IPS-15b (cell line): ENCODE measurements around the gene JPH2.

ENCODE experiments used
- H3K27me3 ChIP-seq: one replicate; pipeline ENCODE4 v1.6.1; 2013; ENCODE audit warnings: low read length; ENCODE audit not compliant: control insufficient read depth, insufficient read depth
- H3K36me3 ChIP-seq: one replicate; pipeline ENCODE4 v1.6.1; 2013; ENCODE audit warnings: low read length; ENCODE audit not compliant: control insufficient read depth, insufficient read depth
- H3K4me1 ChIP-seq: one replicate; pipeline ENCODE4 v1.6.1; 2013; ENCODE audit warnings: mild to moderate bottlenecking, low read length; ENCODE audit not compliant: control insufficient read depth, insufficient read depth
- H3K4me3 ChIP-seq: one replicate; pipeline ENCODE4 v1.5.1; 2013; ENCODE audit warnings: low read depth, low read length
- H3K9ac ChIP-seq: one replicate; pipeline ENCODE4 v1.6.1; 2013; ENCODE audit warnings: low read depth, mild to moderate bottlenecking, low read length
- H3K9me3 ChIP-seq: one replicate; pipeline ENCODE4 v1.6.1; 2013; ENCODE audit warnings: mild to moderate bottlenecking, low read length; ENCODE audit not compliant: control insufficient read depth, insufficient read depth

Gene JPH2

DNA sequence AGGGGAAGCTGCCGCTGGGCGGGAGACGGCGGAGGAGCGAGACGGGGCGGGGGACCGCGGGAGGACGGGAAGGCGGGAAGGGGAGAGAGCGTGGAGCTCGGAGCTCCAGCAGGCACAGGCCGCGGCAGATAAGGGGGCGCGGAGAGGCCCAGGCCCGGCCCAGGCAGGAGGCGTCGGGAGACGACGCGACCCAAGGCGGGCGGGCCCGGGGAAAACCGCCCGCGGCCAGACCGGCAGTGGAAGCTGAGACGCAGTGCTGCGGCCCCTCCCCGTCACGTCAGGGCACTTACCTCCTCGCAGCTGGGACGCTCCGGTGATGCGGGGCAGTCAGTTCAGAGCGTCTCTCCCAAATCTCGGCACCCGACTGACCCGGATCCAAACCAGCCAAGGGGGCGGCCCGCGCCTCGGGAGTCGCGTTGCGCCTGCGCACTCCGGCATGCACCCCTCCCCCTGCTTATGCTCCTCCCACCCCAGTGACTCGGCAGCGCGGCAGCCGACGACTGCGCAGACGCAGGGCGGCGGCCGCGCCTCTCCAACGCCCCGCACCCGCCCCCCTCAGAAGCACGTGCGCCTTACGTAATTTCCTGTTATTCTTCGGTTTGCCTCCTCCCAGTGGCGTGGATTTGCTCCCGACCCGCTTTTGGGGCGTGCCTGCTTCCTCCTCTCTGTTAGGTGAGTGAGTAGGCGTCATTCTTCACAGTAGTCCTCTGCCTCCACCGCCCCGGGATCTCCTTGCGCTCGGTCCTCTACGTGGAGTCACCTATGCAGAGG, 23.6 kb upstream of the JPH2 start, which contains the start of gene OSER1:
Gene OSER1, minus strand, starts transcription at position 366 of the 771 bp plus-strand sequence. CDS start 3,814 bp downstream, outside the sequence.
- no peaks in the 10 kb centered on the region for H3K27me3 ChIP-seq
- H3K9ac ChIP-seq: peak within 1 kb of the TSS; percentile 95
- H3K4me1 ChIP-seq: peaks cover 11% of the 10 kb centered on the region

GRCh38 chr20:44209686-44210405, 22.9 kb upstream of the JPH2 start:
- H3K9ac ChIP-seq: peak overlapping the region; percentile 95
- peaks cover 4% of the 10 kb centered on the region for H3K36me3 ChIP-seq
- peaks cover 11% of the 10 kb centered on the region for H3K4me1 ChIP-seq
- no peaks in the 10 kb centered on the region for H3K9me3 ChIP-seq
- peak overlapping the region; percentile 94 for H3K4me3 ChIP-seq
- H3K27me3 ChIP-seq: no peaks in the 10 kb centered on the region

More for the DNA sequence above, 23.6 kb upstream of the JPH2 start, which contains the start of gene OSER1:
- Histone ChIP-seq H3K9me3 (no peaks in the 10 kb centered on the region), H3K36me3 (peaks cover 4% of the 10 kb centered on the region), H3K4me3 (peak within 1 kb of the TSS; percentile 94)

DNA sequence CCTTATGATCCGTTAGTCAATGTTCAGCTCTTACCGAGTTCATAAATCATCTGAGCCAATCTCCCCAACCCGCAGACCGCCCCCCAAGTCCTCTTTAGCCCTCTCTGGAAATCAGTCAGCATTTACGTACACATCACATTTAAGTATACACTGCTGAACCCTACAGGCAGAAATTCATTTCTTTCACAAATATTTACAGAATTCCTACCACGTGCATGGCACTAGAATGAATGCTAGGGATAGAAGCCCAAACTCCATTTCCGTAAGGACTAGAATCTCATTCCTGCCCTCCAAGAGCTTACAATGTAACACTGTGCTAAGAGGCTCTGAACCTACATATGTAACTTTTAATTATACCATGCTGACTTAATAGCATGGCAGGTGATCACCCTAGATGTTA, 21.8 kb upstream of the JPH2 start:
- Histone ChIP-seq H3K9me3 (no peaks in the 10 kb centered on the region), H3K36me3 (peaks cover 4% of the 10 kb centered on the region), H3K4me3 (peak overlapping the region; percentile 94), H3K27me3 (no peaks in the 10 kb centered on the region), H3K4me1 (peaks cover 11% of the 10 kb centered on the region), H3K9ac (no peak overlapping the region)

DNA sequence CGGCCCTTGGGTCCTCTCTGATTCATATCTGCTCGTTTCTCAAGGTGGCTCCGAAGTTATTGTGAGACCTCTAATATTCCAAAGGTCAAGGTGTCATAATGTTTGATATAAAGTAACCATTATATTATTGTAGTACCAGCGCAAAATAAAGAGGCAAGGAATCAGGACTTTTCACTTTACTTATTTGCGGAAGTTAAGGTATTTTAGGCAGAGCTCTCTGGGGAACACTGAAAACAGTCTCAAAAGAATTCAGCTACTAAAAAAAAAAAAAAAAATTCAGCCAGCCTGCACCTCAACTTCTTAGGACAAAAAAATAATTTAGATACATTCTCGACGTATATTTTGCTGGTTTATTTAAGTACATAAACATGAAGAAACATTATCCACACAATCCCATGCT, 21.2 kb upstream of the JPH2 start:
- no peak overlapping the region for H3K9ac ChIP-seq
- H3K27me3 ChIP-seq: no peaks in the 10 kb centered on the region
- peaks cover 4% of the 10 kb centered on the region for H3K36me3 ChIP-seq
- no peaks in the 10 kb centered on the region for H3K9me3 ChIP-seq
- H3K4me1 ChIP-seq: peaks cover 11% of the 10 kb centered on the region
- H3K4me3 ChIP-seq: peak overlapping the region; percentile 94

DNA sequence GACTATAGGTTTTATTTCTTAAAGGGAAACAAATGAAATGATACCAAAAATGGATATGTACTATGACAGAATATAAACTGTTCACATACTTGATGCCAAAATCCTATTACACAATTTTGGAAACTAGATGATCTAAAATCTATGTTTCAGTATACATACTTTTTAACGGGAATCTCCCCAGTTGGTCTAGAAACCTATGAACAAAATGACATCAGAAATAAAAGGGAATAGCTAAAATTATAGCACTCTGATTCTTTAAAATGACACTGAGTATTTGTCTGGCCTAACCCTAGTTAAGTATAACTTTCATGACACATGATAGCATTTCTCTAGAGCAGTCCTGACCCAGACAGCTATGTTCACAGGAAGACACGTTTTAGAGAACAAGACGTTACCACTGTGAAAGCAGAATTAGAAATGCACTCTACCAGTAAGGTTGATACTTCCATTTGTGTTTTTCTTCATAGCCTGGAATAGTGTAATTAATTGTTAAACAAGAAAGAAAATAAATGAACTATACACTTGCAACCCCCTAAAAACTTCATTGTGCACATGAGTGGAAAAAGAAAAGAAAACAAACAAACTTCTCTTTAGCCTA, 20.2 kb upstream of the JPH2 start:
- H3K4me1 ChIP-seq: peaks cover 11% of the 10 kb centered on the region
- no peaks in the 10 kb centered on the region for H3K9me3 ChIP-seq
- H3K27me3 ChIP-seq: no peaks in the 10 kb centered on the region
- peaks cover 6% of the 10 kb centered on the region for H3K36me3 ChIP-seq
- no peak overlapping the region for H3K4me3 ChIP-seq
- no peak overlapping the region for H3K9ac ChIP-seq

DNA sequence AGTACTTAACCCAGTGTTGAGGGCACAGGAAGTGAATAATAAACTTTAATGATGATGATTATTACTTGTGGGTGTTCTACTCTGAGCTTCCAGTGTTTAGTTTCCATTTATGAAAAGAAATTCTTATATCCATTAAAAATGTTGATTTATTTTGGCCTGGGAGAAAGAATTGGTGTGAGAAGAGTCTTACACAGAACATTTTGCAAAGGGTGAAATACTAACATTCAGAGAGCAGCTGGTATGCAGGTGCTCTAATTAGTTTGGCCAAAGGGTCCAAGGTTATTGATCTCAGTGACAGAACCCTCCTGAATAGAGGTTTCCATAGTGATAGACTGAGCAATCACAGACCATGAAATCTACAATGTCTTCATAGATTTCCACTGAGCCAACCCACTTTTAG, 19.1 kb upstream of the JPH2 start:
- Histone ChIP-seq H3K4me1 (peaks cover 9% of the 10 kb centered on the region), H3K9me3 (no peaks in the 10 kb centered on the region), H3K9ac (no peak overlapping the region), H3K27me3 (no peaks in the 10 kb centered on the region), H3K36me3 (peaks cover 9% of the 10 kb centered on the region), H3K4me3 (no peak overlapping the region)

GRCh38 chr20:44204832-44205215, 17.8 kb upstream of the JPH2 start:
- H3K4me3 ChIP-seq: no peak overlapping the region
- peaks cover 9% of the 10 kb centered on the region for H3K4me1 ChIP-seq
- no peak overlapping the region for H3K9ac ChIP-seq
- peaks cover 13% of the 10 kb centered on the region for H3K36me3 ChIP-seq
- no peaks in the 10 kb centered on the region for H3K9me3 ChIP-seq
- H3K27me3 ChIP-seq: no peaks in the 10 kb centered on the region

DNA sequence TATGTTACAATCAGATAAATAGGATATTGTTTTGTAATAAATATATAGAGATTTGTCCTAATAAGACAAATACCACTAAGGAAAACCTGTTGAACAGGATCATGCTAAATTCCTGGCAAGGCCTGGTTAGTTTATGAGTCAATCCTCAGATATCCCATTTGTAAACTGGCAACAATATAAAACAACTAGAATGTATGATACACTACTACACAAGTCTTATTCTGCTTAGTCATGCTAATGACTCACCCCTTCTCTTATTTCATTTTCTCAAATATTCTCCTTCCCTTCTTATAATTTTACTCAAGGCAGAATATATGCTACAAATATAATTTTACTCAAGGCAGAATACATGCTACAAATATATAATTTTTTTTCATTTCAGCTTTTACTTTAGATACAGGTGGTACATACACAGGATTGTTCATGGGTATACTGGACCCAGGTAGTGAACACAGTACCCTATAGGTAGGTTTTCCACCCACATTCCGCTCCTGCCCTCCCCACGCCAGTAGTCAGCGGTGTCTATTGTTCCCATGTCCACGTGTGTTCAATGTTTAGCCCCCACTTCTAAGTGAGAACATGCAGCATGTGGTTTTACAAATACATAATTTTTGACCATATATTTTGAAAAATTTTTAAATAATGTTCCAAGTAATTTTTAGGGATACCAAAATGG, 17.3 kb upstream of the JPH2 start:
- H3K36me3 ChIP-seq: peaks cover 15% of the 10 kb centered on the region
- peaks cover 9% of the 10 kb centered on the region for H3K4me1 ChIP-seq
- no peak overlapping the region for H3K4me3 ChIP-seq
- H3K9me3 ChIP-seq: no peaks in the 10 kb centered on the region
- H3K27me3 ChIP-seq: no peaks in the 10 kb centered on the region
- H3K9ac ChIP-seq: no peak overlapping the region

- Histone ChIP-seq H3K4me1 (no peaks in the 10 kb centered on the region), H3K9ac (no peak overlapping the region), H3K27me3 (no peaks in the 10 kb centered on the region), H3K36me3 (peaks cover 15% of the 10 kb centered on the region), H3K9me3 (no peaks in the 10 kb centered on the region), H3K4me3 (no peak overlapping the region)
These were observed 16.2 kb upstream of the JPH2 start for GRCh38 chr20:44203161-44203560.

- Histone ChIP-seq H3K9ac (no peak overlapping the region), H3K4me3 (no peak overlapping the region), H3K9me3 (no peaks in the 10 kb centered on the region), H3K4me1 (no peaks in the 10 kb centered on the region), H3K36me3 (peaks cover 24% of the 10 kb centered on the region), H3K27me3 (no peaks in the 10 kb centered on the region)
These were observed 14.0 kb upstream of the JPH2 start for GRCh38 chr20:44200983-44201382.

DNA sequence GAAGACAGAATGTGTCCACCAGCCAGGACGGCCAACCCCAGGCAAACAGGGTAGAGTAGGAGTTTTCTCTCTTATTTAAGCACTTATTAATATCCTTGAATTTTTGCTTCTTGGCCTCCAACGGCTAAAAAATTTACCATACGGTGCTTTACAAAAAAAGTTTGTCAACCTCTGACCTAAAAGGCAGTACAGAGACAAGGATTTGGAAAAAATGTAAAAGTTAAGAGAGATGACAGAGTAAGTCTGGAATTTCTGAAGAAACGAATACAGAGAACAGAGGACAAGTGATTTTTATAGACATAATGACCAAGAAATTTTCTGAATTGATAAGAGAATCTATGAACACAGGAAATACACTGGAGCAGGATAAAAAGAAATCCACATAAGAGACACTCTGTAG, 13.4 kb upstream of the JPH2 start:
- no peaks in the 10 kb centered on the region for H3K27me3 ChIP-seq
- peaks cover 22% of the 10 kb centered on the region for H3K36me3 ChIP-seq
- no peak overlapping the region for H3K4me3 ChIP-seq
- no peaks in the 10 kb centered on the region for H3K4me1 ChIP-seq
- no peaks in the 10 kb centered on the region for H3K9me3 ChIP-seq
- no peak overlapping the region for H3K9ac ChIP-seq
